Measurements from ENCODE around the gene SCN10A. TPM values are rescaled to one million over a fixed set of nuclear protein-coding genes. Genes with fewer than 3 reads are reported as not detected.

SCN10A gene
- total RNA-seq, 1 donor from 2014 or later: not detected

GRCh38 chr3:38722781-38723568 is 93.0 kb downstream of the SCN10A start:
- Mint-ChIP-seq H3K9me3 (no peaks in the 10 kb centered on the region), H3K36me3 (ENCODE audit: low read depth) (no peaks in the 10 kb centered on the region), H3K27ac (no peak overlapping the region), H3K27me3 (no peaks in the 10 kb centered on the region), H3K4me3 (no peak overlapping the region), H3K4me1 (no peaks in the 10 kb centered on the region)
- no peak for DNase-seq
- intact Hi-C loops (cut with micrococcal nuclease): no loop called here

DNA sequence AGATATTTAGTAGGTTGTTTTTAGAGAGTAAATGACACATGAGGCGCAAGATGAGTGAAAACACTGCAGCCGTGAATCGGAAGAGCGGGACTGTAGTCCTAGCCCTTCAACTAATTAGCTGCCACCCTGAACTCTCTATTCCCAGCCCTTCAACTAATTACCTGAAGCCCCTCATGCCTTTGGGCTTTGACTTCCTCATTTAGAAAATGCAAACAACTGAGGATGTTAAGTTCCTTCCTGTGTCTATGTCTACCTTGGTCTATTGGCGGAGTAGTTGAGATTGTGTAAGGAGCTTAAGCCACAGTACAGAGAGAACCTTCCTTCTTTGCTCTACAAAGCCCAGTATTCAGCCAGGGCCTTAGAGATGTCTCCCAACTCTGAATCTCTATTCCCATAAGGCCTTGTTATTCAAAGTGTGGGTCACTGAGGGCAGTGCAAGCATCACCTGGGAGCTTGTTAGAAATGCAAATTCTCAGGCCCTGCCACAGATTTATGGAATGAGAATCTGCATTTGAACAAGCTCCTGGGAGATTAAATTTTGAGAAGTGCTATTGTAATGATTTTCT is 94.7 kb downstream of the SCN10A start:
- H3K4me3 Mint-ChIP-seq: no peak overlapping the region
- DNase-seq: no peak
- no peaks in the 10 kb centered on the region for H3K9me3 Mint-ChIP-seq
- H3K27me3 Mint-ChIP-seq: no peaks in the 10 kb centered on the region
- H3K4me1 Mint-ChIP-seq: no peaks in the 10 kb centered on the region
- intact Hi-C loops (cut with micrococcal nuclease): no loop called here
- H3K27ac Mint-ChIP-seq: no peak overlapping the region
- H3K36me3 Mint-ChIP-seq (ENCODE audit: low read depth): no peaks in the 10 kb centered on the region

GRCh38 chr3:38720465-38720864 is 95.6 kb downstream of the SCN10A start:
- Mint-ChIP-seq H3K36me3 (ENCODE audit: low read depth) (no peaks in the 10 kb centered on the region), H3K4me1 (no peaks in the 10 kb centered on the region), H3K27me3 (no peaks in the 10 kb centered on the region), H3K9me3 (no peaks in the 10 kb centered on the region), H3K4me3 (no peak overlapping the region), H3K27ac (no peak overlapping the region)
- intact Hi-C loops (cut with micrococcal nuclease): no loop called here
- no peak for DNase-seq

- no peaks in the 10 kb centered on the region for H3K4me1 Mint-ChIP-seq
- H3K27me3 Mint-ChIP-seq: no peaks in the 10 kb centered on the region
- no peak for DNase-seq
- no peak overlapping the region for H3K27ac Mint-ChIP-seq
- no peaks in the 10 kb centered on the region for H3K36me3 Mint-ChIP-seq (ENCODE audit: low read depth)
- H3K9me3 Mint-ChIP-seq: no peaks in the 10 kb centered on the region
- H3K4me3 Mint-ChIP-seq: no peak overlapping the region
- intact Hi-C loops (cut with micrococcal nuclease): no loop called here
These were observed 98.4 kb downstream of the SCN10A start for GRCh38 chr3:38717355-38718240.

- Mint-ChIP-seq H3K9me3 (no peaks in the 10 kb centered on the region), H3K4me1 (no peaks in the 10 kb centered on the region), H3K36me3 (ENCODE audit: low read depth) (no peaks in the 10 kb centered on the region), H3K4me3 (no peak overlapping the region), H3K27ac (no peak overlapping the region), H3K27me3 (peaks cover 2% of the 10 kb centered on the region)
- intact Hi-C loops (cut with micrococcal nuclease): no loop called here
- DNase-seq: no peak
These were observed 102.9 kb downstream of the SCN10A start for GRCh38 chr3:38713121-38713520.

- H3K36me3 Mint-ChIP-seq (ENCODE audit: low read depth): no peaks in the 10 kb centered on the region
These were observed 104.7 kb downstream of the SCN10A start for GRCh38 chr3:38711321-38711720.

GRCh38 chr3:38707730-38708129 is 108.3 kb downstream of the SCN10A start:
- Mint-ChIP-seq H3K9me3 (no peaks in the 10 kb centered on the region), H3K27me3 (peaks cover 2% of the 10 kb centered on the region), H3K4me1 (no peaks in the 10 kb centered on the region), H3K27ac (no peak overlapping the region), H3K4me3 (no peak overlapping the region), H3K36me3 (ENCODE audit: low read depth) (no peaks in the 10 kb centered on the region)
- intact Hi-C loops (cut with micrococcal nuclease): no loop called here
- DNase-seq: no peak

More at GRCh38 chr3:38711321-38711720, 104.7 kb downstream of the SCN10A start:
- Mint-ChIP-seq H3K27ac (no peak overlapping the region), H3K27me3 (peaks cover 2% of the 10 kb centered on the region), H3K4me1 (no peaks in the 10 kb centered on the region), H3K4me3 (no peak overlapping the region), H3K9me3 (no peaks in the 10 kb centered on the region)
- DNase-seq: no peak
- intact Hi-C loops (cut with micrococcal nuclease): no loop called here

- Mint-ChIP-seq H3K27ac (no peak overlapping the region), H3K36me3 (ENCODE audit: low read depth) (no peaks in the 10 kb centered on the region), H3K4me1 (no peaks in the 10 kb centered on the region), H3K9me3 (no peaks in the 10 kb centered on the region), H3K4me3 (no peak overlapping the region), H3K27me3 (peaks cover 2% of the 10 kb centered on the region)
- DNase-seq: no peak
- intact Hi-C loops (cut with micrococcal nuclease): no loop called here
These were observed 109.1 kb downstream of the SCN10A start for GRCh38 chr3:38706961-38707360.

DNA sequence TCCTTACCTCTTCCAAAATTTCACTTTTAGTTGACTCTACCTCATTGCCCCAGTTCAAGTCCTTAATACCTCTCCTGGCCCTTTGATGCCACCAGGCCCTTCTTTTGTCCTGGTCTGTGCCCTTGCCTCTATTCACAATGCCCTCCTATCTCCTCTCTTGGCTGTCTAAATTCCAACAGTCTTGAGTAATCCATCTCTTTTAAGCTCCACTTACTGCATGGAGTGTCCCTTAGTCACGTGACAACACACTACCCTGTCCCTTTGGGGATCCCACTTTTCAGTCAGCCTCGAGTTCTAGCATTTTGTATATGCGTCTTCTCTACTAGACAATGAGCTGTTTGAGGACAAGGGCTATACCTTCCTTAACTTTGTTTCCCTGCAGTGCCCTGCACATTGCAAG is 113.8 kb downstream of the SCN10A start:
- no peaks in the 10 kb centered on the region for H3K4me1 Mint-ChIP-seq
- intact Hi-C loops (cut with micrococcal nuclease): no loop called here
- no peaks in the 10 kb centered on the region for H3K36me3 Mint-ChIP-seq (ENCODE audit: low read depth)
- DNase-seq: no peak
- H3K27ac Mint-ChIP-seq: no peak overlapping the region
- H3K9me3 Mint-ChIP-seq: no peaks in the 10 kb centered on the region
- H3K4me3 Mint-ChIP-seq: no peak overlapping the region
- H3K27me3 Mint-ChIP-seq: peaks cover 2% of the 10 kb centered on the region

DNA sequence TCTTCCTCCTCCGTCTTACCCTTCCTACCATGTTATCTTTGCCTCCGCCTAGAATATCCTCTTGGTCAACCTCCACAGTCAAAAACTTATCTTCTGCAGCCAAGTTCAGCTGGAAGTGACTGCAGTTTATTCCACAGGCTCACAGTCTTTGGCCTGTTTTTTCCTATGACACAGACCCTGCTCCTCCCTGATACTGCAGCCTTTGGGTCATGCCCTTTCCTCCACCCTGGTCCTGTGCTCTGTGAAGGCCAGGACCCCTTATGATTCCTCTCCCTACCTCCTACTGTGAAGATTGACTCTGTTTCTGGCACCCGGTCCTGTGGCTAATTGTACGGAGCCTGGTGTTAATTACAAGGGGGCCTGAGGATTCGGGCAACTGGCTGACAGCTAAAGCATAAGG is 117.3 kb downstream of the SCN10A start:
- Mint-ChIP-seq H3K27ac (no peak overlapping the region), H3K36me3 (ENCODE audit: low read depth) (no peaks in the 10 kb centered on the region), H3K9me3 (no peaks in the 10 kb centered on the region), H3K4me1 (no peaks in the 10 kb centered on the region), H3K27me3 (peaks cover 5% of the 10 kb centered on the region), H3K4me3 (no peak overlapping the region)
- intact Hi-C loops (cut with micrococcal nuclease): no loop called here
- DNase-seq: no peak

DNA sequence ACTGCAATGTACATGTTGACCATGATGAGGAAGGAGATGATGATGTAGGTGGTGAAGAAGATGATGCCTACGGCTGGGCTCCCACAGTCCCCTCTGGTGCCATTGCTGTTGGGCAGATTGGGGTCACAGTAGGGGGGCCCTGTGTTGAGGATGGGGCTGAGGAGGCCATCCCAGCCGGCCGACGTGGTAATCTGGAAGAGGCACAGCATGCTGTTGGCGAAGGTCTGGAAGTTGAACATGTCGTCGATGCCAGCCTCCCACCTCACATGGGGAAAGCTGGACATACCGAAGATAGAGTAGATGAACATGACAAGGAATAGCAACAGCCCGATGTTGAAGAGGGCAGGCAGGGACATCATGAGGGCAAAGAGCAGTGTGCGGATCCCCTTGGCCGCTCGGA is 118.0 kb downstream of the SCN10A start:
- H3K9me3 Mint-ChIP-seq: no peaks in the 10 kb centered on the region
- no peak overlapping the region for H3K27ac Mint-ChIP-seq
- no peak for DNase-seq
- no peak overlapping the region for H3K4me3 Mint-ChIP-seq
- intact Hi-C loops (cut with micrococcal nuclease): no loop called here
- H3K36me3 Mint-ChIP-seq (ENCODE audit: low read depth): no peaks in the 10 kb centered on the region
- H3K4me1 Mint-ChIP-seq: no peaks in the 10 kb centered on the region
- peaks cover 5% of the 10 kb centered on the region for H3K27me3 Mint-ChIP-seq

DNA sequence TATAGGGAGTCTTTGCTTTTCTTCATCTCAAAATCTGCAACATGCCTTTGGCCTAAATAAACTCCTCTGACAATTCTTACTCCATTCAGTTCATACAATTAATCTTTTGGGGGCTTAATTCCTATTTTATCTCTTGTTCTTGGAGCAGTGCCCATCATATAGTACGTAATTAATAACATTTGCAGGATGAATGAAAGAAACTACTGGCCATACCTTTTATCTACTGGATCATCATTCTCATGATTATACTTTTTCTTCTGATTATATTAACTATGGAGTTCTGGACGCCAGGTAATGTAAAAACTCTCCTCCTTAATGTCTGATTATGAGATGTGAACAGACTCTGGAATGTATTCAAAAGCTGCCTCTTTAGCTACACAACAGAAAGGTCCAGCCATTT is 120.0 kb downstream of the SCN10A start:
- no peak overlapping the region for H3K27ac Mint-ChIP-seq
- DNase-seq: no peak
- H3K27me3 Mint-ChIP-seq: peaks cover 2% of the 10 kb centered on the region
- H3K36me3 Mint-ChIP-seq (ENCODE audit: low read depth): no peaks in the 10 kb centered on the region
- intact Hi-C loops (cut with micrococcal nuclease): no loop called here
- H3K9me3 Mint-ChIP-seq: no peaks in the 10 kb centered on the region
- no peaks in the 10 kb centered on the region for H3K4me1 Mint-ChIP-seq
- no peak overlapping the region for H3K4me3 Mint-ChIP-seq

DNA sequence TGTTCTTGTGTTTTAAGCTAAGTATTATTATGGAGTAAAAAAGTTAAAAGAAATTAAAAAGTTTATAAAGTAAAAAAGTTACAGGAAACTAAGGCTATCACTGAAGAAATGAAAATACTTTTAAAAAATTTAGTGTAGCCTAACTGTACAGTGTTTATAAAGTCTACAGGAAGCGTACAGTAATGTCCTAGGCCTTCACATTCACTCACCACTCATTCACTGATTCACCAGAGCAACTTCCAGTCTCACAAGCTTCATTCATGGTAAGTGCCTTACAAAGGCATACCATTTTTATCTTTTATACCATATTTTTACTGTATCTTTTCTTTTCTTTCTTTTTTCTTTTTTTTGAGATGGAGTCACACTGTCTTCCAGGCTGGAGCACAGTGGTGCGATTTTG is 125.8 kb downstream of the SCN10A start:
- no peak overlapping the region for H3K27ac Mint-ChIP-seq
- H3K27me3 Mint-ChIP-seq: peaks cover 2% of the 10 kb centered on the region

GRCh38 chr3:38689774-38690173 is 126.2 kb downstream of the SCN10A start:
- Mint-ChIP-seq H3K4me3 (no peak overlapping the region), H3K9me3 (no peaks in the 10 kb centered on the region)
- no peak for DNase-seq

More for the DNA sequence above, 125.8 kb downstream of the SCN10A start:
- Mint-ChIP-seq H3K9me3 (no peaks in the 10 kb centered on the region), H3K36me3 (ENCODE audit: low read depth) (no peaks in the 10 kb centered on the region), H3K4me1 (no peaks in the 10 kb centered on the region), H3K4me3 (no peak overlapping the region)
- intact Hi-C loops (cut with micrococcal nuclease): no loop called here
- no peak for DNase-seq

More at GRCh38 chr3:38689774-38690173, 126.2 kb downstream of the SCN10A start:
- Mint-ChIP-seq H3K27ac (no peak overlapping the region), H3K36me3 (ENCODE audit: low read depth) (no peaks in the 10 kb centered on the region), H3K4me1 (no peaks in the 10 kb centered on the region), H3K27me3 (no peaks in the 10 kb centered on the region)
- intact Hi-C loops (cut with micrococcal nuclease): no loop called here
